CD4-positive, alpha-beta T cell treated with Interleukin-15 for 1 hour (primary cell): Measurements from ENCODE around the gene CREB3L4.
"Not testable (repeated sequence)": the region's sequence is repeated elsewhere in the genome, so short reads cannot be mapped to it uniquely, and the experiment has no call there.

Experiments used
- DNase-seq: peaks from one replicate; pipeline ENCODE4 v3.0.0-alpha.2; 2020

The CREB3L4 gene

GRCh38 chr1:153990468-153991150 is 22.9 kb downstream of the CREB3L4 start, which contains the start of gene RPS27:
Gene RPS27, plus strand, starts transcription at chr1:153990762. Its CDS starts 35 bp downstream, at chr1:153990797.
- DNase-seq = peak; percentile 97

DNA sequence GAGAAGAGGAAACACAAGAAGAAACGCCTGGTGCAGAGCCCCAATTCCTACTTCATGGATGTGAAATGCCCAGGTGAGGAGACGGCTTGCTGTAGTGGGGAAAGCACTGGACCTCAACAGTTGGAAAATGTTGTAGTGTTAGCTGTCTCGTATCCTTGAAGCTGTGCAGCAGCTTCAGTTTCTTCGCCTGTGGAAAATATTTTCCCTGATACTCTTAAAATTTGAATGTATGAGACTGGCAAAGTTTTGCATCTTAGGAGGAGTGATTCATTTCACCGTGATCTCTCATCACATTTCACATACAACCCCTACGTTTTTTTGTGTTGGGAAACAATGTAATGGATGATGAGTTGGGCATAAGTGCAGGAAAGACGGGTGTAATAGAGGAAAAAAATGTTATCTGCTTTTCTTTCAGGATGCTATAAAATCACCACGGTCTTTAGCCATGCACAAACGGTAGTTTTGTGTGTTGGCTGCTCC is 23.5 kb downstream of the CREB3L4 start:
- DNase-seq = no peak

GRCh38 chr1:153991806-153992205 is 24.1 kb downstream of the CREB3L4 start:
- DNase-seq = no peak

DNA sequence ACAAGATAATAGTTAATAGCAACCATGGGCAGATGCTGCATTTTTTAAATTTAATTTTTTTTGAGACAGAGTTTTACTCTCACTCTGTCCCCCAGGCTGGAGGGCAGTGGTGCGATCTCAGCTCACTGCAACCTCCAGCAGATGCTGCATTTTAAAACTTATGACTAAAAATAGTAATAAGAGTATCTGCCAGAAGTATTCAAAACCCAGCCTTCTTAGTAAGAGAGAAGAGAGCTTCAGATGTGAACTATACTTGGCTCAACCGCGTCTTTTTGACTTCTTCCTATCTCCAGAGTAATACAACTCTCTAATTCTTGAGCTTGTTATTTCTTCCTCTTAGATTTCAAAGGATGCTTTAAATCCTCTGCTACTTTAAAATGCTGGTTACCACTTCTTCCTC is 27.5 kb downstream of the CREB3L4 start:
- no peak for DNase-seq

DNA sequence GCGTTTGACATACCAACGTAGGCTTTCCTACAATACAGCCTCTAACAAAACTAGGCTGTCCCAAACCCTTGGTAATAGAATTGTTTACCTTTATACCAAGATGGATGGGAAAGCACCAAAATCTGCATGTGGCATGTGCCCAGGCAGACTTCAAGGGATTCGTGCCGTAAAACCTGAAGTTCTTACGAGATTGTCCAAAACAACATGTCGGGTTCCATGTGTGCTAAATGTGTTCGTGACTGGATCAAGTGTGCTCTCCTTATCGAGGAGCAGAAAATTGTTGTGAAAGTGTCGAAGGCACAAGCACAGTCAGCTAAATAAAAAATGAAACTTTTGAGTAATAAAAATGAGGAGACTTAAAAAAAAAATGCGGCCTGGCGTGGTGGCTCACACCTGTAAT is 27.9 kb downstream of the CREB3L4 start:
- DNase-seq = no peak

DNA sequence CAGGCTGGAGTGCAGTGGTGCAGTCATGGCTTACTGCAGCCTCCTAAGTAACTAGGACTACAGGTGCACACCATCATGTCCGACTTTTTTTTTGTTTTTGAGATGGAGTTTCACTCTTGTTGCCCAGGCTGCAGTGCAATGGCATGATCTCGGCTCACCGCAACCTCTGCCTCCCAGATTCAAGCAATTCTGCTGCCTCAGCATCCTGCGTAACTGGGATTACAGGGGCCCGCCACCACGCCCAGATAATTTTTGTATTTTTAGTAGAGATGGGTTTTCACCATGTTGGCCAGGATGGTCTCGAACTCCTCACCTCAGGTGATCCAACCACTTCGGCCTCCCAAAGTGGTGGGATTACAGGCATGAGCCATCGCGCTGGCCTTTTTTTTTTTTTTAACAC is 29.2 kb downstream of the CREB3L4 start:
- not testable (repeated sequence) for DNase-seq

DNA sequence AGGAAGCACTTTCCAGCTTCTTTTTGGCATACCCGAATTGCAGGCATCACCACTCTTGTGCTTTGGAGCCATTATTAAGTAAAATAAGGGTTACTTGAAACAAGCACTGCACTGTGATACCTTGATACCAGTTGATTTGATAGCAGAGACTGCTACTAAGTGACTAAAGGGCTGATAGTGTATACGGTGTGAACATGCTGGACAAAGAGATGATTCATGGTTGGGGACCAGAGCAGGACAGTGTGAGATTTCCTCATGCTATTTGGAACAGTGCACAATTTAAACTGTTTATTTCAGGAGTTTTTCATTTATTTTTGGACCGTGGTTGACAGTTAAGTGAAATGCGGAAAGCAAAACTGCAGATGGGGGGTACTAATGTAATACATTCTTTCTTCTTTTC is 32.7 kb downstream of the CREB3L4 start:
- DNase-seq = no peak

- no peak for DNase-seq
Measured at GRCh38 chr1:154006136-154006535, 38.4 kb downstream of the CREB3L4 start.

DNA sequence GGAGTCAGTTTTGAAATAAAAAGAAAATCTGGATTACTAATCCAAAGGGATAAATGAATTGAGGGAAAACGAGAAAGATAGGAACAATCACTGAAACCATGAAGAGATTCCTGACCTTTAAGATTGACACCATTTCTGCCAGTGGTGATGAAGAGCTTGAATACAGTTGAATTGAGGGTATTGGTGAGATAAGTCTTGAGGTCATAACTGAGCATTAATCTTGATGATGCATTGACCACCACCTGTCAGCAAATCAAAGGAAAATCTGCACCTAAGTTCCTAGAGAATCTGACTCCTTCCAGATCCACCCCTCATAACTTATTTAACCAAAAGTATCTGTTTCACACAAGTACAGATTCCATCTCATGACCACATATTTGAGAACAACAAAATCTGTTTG is 44.4 kb downstream of the CREB3L4 start:
- DNase-seq = no peak

DNA sequence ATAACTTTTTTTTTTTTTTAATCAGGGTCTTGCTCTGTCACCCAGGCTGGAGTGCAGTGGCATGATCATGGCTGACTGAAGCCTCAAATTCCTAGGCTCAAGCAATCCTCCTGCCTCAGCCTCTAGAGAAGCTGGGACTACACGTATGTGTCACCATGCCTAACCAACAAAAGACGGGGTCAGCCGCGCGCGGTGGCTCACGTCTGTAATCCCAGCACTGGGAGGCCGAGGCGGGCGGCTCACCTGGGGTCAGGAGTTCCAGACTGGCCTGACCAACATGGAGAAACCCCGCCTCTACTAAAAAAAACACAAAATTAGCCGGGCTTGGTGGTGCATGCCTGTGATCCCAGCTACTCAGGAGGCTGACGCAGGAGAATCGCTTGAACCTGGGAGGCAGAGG is 44.8 kb downstream of the CREB3L4 start:
- not testable (repeated sequence) for DNase-seq

GRCh38 chr1:154014154-154014907 is 46.6 kb downstream of the CREB3L4 start:
- DNase-seq = no peak

DNA sequence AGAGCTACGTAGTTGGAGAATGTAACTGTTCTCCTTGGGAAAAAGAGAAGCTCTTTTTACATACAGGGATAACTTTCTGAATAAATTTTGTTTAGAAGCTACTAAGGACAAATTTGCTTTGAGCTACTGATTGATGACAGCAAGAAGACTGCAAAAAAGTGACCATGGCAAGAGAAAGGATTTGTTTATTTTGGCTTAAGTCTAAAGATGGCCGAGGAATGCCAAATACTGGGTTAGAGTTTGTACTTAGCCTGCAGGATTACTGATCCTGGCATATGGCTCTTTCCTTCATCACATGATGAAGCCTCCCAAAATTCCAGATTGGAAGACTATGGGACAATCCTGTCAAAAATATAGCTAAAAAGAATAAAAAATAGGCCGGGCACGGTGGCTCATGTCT is 51.6 kb downstream of the CREB3L4 start:
- DNase-seq = no peak

- DNase-seq = no peak
Measured at GRCh38 chr1:154019940-154020339, 52.2 kb downstream of the CREB3L4 start.
